PC-9 (cell line): ENCODE data around the gene WNT9B.

Source experiments
- EZH2 ChIP-seq: fragments of 200-600 bp; sonication (generic); IDR thresholded peaks from 2 replicates; pipeline ENCODE4 v1.8.0; 2017; ENCODE audit warnings: antibody characterized with exemption, low read depth
- TF ChIP-seq, protein P1 (sequence below): fragments of 200-600 bp; sonication (generic); conservative IDR thresholded peaks from 2 replicates; pipeline ENCODE4 v1.6.1; 2017; ENCODE audit warnings: mixed run types, antibody characterized with exemption, mild to moderate bottlenecking, moderate library complexity

- TF ChIP-seq, protein P1, sequence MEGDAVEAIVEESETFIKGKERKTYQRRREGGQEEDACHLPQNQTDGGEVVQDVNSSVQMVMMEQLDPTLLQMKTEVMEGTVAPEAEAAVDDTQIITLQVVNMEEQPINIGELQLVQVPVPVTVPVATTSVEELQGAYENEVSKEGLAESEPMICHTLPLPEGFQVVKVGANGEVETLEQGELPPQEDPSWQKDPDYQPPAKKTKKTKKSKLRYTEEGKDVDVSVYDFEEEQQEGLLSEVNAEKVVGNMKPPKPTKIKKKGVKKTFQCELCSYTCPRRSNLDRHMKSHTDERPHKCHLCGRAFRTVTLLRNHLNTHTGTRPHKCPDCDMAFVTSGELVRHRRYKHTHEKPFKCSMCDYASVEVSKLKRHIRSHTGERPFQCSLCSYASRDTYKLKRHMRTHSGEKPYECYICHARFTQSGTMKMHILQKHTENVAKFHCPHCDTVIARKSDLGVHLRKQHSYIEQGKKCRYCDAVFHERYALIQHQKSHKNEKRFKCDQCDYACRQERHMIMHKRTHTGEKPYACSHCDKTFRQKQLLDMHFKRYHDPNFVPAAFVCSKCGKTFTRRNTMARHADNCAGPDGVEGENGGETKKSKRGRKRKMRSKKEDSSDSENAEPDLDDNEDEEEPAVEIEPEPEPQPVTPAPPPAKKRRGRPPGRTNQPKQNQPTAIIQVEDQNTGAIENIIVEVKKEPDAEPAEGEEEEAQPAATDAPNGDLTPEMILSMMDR, result peak; percentile 79
- no peak for TF ChIP-seq EZH2
Observed at GRCh38 chr17:46842835-46843234, 8.5 kb upstream of the WNT9B start.
